Measurements from ENCODE around the gene RBM25.
"Not testable (repeated sequence)": the region's sequence is repeated elsewhere in the genome, so short reads cannot be mapped to it uniquely, and the experiment has no call there.

RBM25 gene

GRCh38 chr14:73058224-73058921, at the start of gene RBM25:
RBM25 (plus strand) TSS chr14:73058534; CDS start chr14:73071642, 13,108 bp downstream.
- DNase-seq: peak; percentile 96

GRCh38 chr14:73011189-73011588, 47.1 kb upstream of the RBM25 start:
- DNase-seq: not testable (repeated sequence)

- DNase-seq: no peak
These were observed 44.2 kb upstream of the RBM25 start for GRCh38 chr14:73014105-73014504.

GRCh38 chr14:73015552-73015951, 42.8 kb upstream of the RBM25 start:
- DNase-seq: not testable (repeated sequence)

GRCh38 chr14:73016011-73016410, 42.3 kb upstream of the RBM25 start:
- not testable (repeated sequence) for DNase-seq

- no peak for DNase-seq
These were observed 36.3 kb upstream of the RBM25 start for GRCh38 chr14:73022051-73022450.

GRCh38 chr14:73025544-73025943, 32.8 kb upstream of the RBM25 start:
- no peak for DNase-seq

GRCh38 chr14:73026243-73026844, 32.0 kb upstream of the RBM25 start:
- no peak for DNase-seq

- DNase-seq: peak; percentile 94
These were observed 31.3 kb upstream of the RBM25 start, which contains the start of gene ZFYVE1 for GRCh38 chr14:73026845-73027542. ZFYVE1 (minus strand) TSS chr14:73027106; CDS start chr14:73024508, 2,598 bp downstream.

- no peak for DNase-seq
These were observed 30.8 kb upstream of the RBM25 start for GRCh38 chr14:73027546-73027945.

GRCh38 chr14:73027984-73028383, 30.4 kb upstream of the RBM25 start:
- no peak for DNase-seq

- not testable (repeated sequence) for DNase-seq
These were observed 21.5 kb upstream of the RBM25 start for GRCh38 chr14:73036706-73037450.

- DNase-seq: no peak
These were observed 10.5 kb upstream of the RBM25 start for GRCh38 chr14:73047808-73048207.

GRCh38 chr14:73049428-73049827, 8.9 kb upstream of the RBM25 start:
- DNase-seq: no peak

- DNase-seq: no peak
These were observed 3.1 kb upstream of the RBM25 start for GRCh38 chr14:73055251-73055650.

GRCh38 chr14:73057944-73058223, 450 bp upstream of the RBM25 start:
- DNase-seq: no peak

GRCh38 chr14:73058922-73059673, 764 bp downstream of the RBM25 start:
- DNase-seq: no peak

- DNase-seq: no peak
These were observed 11.3 kb downstream of the RBM25 start for GRCh38 chr14:73069585-73069984.

GRCh38 chr14:73091044-73091443, 32.7 kb downstream of the RBM25 start:
- no peak for DNase-seq

GRCh38 chr14:73097421-73097820, 39.1 kb downstream of the RBM25 start:
- DNase-seq: no peak

GRCh38 chr14:73100334-73100733, 42.0 kb downstream of the RBM25 start:
- no peak for DNase-seq

- DNase-seq: no peak
These were observed 44.6 kb downstream of the RBM25 start for GRCh38 chr14:73102806-73103497.
